ENCODE data around the gene RBMS1.

DNA sequence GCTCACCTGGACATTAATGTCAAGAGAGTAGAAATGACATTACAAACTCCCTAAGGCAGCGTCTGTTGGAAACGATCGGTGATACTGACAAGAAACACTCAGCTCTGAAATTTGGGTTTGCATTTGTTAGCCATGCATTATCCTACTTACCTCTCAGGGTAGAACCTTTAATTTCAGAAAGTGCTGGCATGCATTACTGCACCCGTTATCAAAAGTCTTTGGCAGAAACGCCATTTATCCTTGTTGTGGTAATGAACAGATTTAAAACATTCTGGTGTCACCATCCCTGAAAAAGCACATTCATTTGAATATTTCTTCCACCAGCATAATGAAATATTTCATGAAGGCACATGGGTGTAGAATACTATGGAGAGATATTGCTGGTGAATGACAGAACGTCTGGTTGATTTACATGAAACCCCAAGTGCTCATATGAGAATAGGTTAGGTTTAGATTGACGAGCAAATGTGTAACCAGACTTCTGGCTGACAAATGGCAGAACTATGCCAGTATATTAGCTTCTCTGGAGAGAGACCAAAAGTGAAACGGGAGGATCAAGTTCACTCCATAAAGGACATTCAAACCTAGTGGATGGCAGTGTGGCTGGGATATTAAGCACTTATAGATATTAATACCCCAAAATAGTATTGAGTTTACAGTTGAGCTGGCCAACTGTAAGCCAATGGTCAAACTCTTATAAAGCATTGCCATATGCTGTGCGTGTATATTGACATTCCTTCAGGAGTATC is 240.0 kb downstream of the RBMS1 start:
- no peak for TF ChIP-seq POLR2A (IDR thresholded peaks at IDR 0.05)
- TF ChIP-seq, protein P1, sequence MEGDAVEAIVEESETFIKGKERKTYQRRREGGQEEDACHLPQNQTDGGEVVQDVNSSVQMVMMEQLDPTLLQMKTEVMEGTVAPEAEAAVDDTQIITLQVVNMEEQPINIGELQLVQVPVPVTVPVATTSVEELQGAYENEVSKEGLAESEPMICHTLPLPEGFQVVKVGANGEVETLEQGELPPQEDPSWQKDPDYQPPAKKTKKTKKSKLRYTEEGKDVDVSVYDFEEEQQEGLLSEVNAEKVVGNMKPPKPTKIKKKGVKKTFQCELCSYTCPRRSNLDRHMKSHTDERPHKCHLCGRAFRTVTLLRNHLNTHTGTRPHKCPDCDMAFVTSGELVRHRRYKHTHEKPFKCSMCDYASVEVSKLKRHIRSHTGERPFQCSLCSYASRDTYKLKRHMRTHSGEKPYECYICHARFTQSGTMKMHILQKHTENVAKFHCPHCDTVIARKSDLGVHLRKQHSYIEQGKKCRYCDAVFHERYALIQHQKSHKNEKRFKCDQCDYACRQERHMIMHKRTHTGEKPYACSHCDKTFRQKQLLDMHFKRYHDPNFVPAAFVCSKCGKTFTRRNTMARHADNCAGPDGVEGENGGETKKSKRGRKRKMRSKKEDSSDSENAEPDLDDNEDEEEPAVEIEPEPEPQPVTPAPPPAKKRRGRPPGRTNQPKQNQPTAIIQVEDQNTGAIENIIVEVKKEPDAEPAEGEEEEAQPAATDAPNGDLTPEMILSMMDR (IDR thresholded peaks at IDR 0.05), result no peak
